ENCODE data around the gene FYN. TPM values are rescaled to one million over a fixed set of nuclear protein-coding genes. Genes with fewer than 3 reads are reported as not detected.

FYN gene
- total RNA-seq, 2 donors from 2014 or later = 60.4 to 75.8 TPM

DNA sequence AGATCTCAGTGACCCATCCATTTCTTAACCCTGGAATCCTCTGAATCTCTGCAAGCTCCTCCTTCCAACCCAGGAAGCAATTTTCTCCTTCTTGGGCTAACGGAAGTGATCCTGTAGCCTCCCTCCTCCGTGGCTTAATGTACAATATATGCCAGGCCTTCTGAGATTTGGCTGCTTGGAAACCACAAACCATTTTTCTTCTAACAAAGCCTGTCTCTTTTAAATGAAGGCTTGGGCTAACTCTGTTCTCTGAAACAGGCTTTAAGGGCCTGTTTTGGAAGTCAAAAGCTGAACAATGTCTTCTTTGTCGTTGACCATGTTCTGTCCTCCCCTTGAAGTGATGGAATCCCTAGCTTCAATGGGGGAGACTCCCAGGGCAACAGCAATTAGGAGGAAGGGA is 14.9 kb downstream of the FYN start:
- intact Hi-C loops (cut with DNase I) = no loop called here
- ATAC-seq = no peak
- no peak for DNase-seq

GRCh38 chr6:111857674-111858337 is 15.4 kb downstream of the FYN start:
- DNase-seq (no peak), ATAC-seq (peak in 1 of 2 donors; percentile 19)
- intact Hi-C loops (cut with DNase I) = no loop called here

- DNase-seq (no peak), ATAC-seq (no peak)
- intact Hi-C loops (cut with DNase I) = no loop called here
Measured at GRCh38 chr6:111855753-111856152, 17.5 kb downstream of the FYN start.

- ATAC-seq (no peak), DNase-seq (no peak)
- intact Hi-C loops (cut with DNase I) = no loop called here
Measured at GRCh38 chr6:111854683-111855082, 18.6 kb downstream of the FYN start.

DNA sequence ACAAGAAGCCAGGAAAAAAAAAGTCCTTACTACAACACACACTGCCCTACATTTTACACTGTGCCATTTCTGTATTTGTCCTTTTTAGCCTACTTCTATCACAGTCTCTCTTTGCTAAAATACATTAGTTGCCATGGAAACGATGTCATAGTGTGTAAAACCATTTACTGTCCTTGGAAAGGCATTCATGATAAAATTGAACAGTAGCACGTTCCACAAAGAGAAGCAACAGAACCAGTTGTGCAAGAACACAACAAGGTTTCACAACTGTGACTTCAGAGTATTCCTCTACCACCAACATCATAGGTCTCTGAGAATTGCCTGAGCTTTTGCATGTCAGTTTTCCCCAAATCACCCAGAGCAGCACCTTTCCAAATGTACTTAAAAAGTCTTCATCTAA is 20.5 kb downstream of the FYN start:
- intact Hi-C loops (cut with DNase I) = no loop called here
- no peak for ATAC-seq

GRCh38 chr6:111850295-111850937 is 22.8 kb downstream of the FYN start:
- DNase-seq (no peak), ATAC-seq (peak; percentile 40 to 43)
- intact Hi-C loops (cut with DNase I) = no loop called here

More for the DNA sequence above, 20.5 kb downstream of the FYN start:
- DNase-seq = no peak

GRCh38 chr6:111849298-111849697 is 24.0 kb downstream of the FYN start:
- DNase-seq = no peak
- ATAC-seq = peak in 1 of 2 donors; percentile 4
- intact Hi-C loops (cut with DNase I) = no loop called here

GRCh38 chr6:111848262-111848812 is 24.9 kb downstream of the FYN start:
- ATAC-seq (no peak), DNase-seq (no peak)
- intact Hi-C loops (cut with DNase I) = no loop called here

DNA sequence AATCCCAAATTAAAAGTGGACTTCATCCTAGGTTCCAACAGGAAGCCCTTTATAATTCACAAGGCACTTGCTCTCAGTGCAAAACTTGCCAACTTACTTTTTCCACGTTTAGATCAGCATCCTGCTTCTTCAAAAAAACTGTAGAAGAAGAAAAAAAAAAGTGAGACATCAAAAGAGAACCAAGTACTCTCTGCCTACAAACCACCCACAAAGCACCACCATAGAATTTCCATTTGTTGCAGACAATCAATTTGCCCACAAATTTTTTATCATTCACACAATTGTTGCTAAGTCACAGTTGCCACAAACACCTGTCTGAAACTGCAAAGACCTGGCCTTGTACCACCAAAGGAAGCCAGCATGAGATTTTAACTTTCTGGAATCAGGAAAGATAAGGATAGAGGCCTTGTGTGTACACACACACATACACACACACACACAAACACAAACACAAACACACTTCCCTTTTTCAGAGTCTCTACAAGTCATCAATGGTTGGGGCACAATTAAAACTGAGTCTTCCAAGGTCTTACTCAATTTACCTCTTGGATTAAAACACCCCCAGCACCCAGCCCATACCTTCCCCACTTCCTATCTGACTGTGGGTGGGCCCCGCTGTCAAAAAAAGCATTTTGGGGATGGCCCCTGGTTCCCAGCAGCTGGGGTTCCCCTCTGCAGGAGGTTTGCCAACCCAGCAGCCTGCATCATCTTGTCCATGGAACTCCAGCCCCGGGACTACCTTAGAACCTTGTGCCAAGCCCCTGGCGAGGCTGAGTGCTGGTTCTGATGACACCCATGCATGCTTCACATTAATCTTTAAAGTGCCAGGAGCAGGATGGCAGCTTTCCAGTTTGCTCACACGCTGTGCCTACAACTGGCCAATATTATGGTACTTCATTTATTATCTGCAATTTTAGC is 26.5 kb downstream of the FYN start:
- DNase-seq (peak; percentile 69), ATAC-seq (peak in 1 of 2 donors; percentile 50)
- intact Hi-C loops (cut with DNase I) = no loop called here

- ATAC-seq = no peak
- no peak for DNase-seq
- intact Hi-C loops (cut with DNase I) = no loop called here
Measured at GRCh38 chr6:111846066-111846465, 27.2 kb downstream of the FYN start.

GRCh38 chr6:111845441-111845871 is 27.8 kb downstream of the FYN start:
- DNase-seq (no peak), ATAC-seq (no peak)
- intact Hi-C loops (cut with DNase I) = no loop called here

- no peak for DNase-seq
- intact Hi-C loops (cut with DNase I) = no loop called here
- peak in 1 of 2 donors; percentile 42 for ATAC-seq
Measured at GRCh38 chr6:111844921-111845320, 28.3 kb downstream of the FYN start.

DNA sequence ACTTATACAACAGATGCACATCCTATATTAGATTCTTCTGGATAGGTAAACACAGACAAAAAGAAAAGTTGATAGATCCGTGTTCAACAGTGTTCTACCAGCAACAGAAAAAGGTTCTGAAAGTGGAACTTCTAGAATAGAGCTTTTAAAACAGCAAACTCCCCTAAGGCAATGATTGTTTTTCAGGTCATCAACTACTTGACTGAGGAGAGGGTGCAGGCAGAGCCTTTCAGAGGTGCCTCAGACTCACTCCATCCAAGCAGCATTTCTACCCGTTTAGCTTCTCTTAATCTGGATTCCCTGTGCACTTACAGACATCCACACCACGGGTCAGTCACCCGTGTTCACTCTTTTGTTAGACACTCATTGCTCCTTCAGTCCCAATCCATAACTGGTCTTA is 28.9 kb downstream of the FYN start:
- DNase-seq (no peak), ATAC-seq (no peak)
- intact Hi-C loops (cut with DNase I) = no loop called here

- intact Hi-C loops (cut with DNase I) = no loop called here
- DNase-seq = peak; percentile 40
- peak; percentile 58 to 73 for ATAC-seq
Measured at GRCh38 chr6:111843347-111844147, 29.7 kb downstream of the FYN start.

DNA sequence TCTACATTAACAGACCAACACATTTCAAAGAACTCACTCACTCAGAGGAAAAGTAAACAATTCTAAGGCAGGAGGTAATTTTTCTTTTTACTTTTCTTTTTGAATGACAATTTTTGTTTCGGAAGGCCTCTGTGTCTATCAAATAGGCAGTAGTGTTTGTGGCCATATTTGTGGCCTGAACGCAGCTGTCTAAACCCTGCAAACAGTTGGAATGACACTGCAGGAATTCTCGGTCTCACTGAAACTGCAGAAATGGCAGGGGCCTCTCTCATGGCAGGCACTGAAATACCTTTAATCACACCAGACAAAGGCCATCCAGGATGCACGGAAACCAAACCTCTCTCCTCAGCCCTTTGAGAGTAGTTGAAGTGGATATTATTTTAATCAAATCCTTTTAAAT is 30.4 kb downstream of the FYN start:
- intact Hi-C loops (cut with DNase I) = no loop called here
- ATAC-seq (peak; percentile 14 to 36), DNase-seq (no peak)

GRCh38 chr6:111842271-111842822 is 30.9 kb downstream of the FYN start:
- intact Hi-C loops (cut with DNase I) = no loop called here
- no peak for ATAC-seq

GRCh38 chr6:111841822-111842221 is 31.4 kb downstream of the FYN start:
- peak in 1 of 2 donors; percentile 35 for ATAC-seq
- intact Hi-C loops (cut with DNase I) = no loop called here
- DNase-seq = no peak

More at GRCh38 chr6:111842271-111842822, 30.9 kb downstream of the FYN start:
- DNase-seq = no peak

DNA sequence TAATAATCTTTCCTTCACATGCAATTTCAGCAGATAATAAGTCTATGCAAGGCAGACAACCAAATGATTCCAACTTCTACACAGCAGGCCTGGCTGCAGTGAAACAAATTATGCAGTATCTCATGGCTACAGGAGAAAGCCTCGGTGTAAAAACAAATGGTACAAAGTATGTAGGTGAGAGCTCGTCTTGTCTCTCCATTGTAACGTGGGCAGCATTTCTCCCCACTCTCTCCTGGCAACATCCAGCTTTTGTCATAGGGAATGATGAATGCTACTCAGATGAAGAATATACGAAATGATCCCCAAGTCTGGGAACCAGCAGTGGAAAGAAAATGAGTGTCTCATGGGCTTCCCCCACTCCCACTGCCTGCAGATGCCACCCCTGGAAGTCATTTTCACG is 32.4 kb downstream of the FYN start:
- intact Hi-C loops (cut with DNase I) = no loop called here
- DNase-seq (no peak), ATAC-seq (no peak)
